ENCODE measurements around the gene RSPO4. TPM values are rescaled to one million over a fixed set of nuclear protein-coding genes. Genes with fewer than 3 reads are reported as not detected.

RSPO4 gene
- total and polyA plus RNA-seq, 2 of the 8 experiments (the other 6 are each of a cell fraction or from before 2014, with no cell fraction given) = 3.4 to 6.4 TPM

GRCh38 chr20:955656-956055 lies 46.5 kb downstream of the RSPO4 start:
- H3K18ac ChIP-seq (ENCODE audit: extremely low read depth, low read length) = no peak overlapping the region
- H3K14ac ChIP-seq (ENCODE audit: insufficient read length) = no peak overlapping the region
- no peak overlapping the region for H4K91ac ChIP-seq (replicated peaks; ENCODE audit: insufficient read length, low read length)
- no peak for TF ChIP-seq TAF7 (optimal IDR thresholded peaks at IDR 0.05; ENCODE audit: borderline replicate concordance, low read depth, low read length)
- TF ChIP-seq NRF1 (IDR thresholded peaks at IDR 0.05; ENCODE audit: low read depth, low read length) = no peak
- TF ChIP-seq CHD2 (IDR thresholded peaks at IDR 0.05; ENCODE audit: low read length) = no peak
- no peak for TF ChIP-seq E2F6 (IDR thresholded peaks at IDR 0.05)
- no peak for TF ChIP-seq POLR2A (IDR thresholded peaks at IDR 0.05; ENCODE audit: control extremely low read depth in 1 of 2, low read depth in 2 of 2, low read length in 2 of 2)
- no peak for TF ChIP-seq EGR1 (IDR thresholded peaks at IDR 0.05; ENCODE audit: borderline replicate concordance, low read depth, low read length)
- no peak for TF ChIP-seq SIN3A (conservative IDR thresholded peaks at IDR 0.05 in 1 of 2, IDR thresholded peaks at IDR 0.05 in 1 of 2; ENCODE audit: low read depth in 1 of 2, low read length in 2 of 2)
- no peak for TF ChIP-seq ATF2 (IDR thresholded peaks at IDR 0.05; ENCODE audit: low read length)
- TF ChIP-seq GTF2F1 (IDR thresholded peaks at IDR 0.05; ENCODE audit: borderline replicate concordance, low read depth, low read length) = no peak
- no peaks in the 10 kb centered on the region for H3K9me3 ChIP-seq (ENCODE audit: insufficient read depth in 2 of 2, low read depth in 1 of 2, low read length in 1 of 2)
- H2BK20ac ChIP-seq (ENCODE audit: low read length) = no peak overlapping the region
- no peak overlapping the region for H3K27ac ChIP-seq (ENCODE audit: low read depth, low read length)
- H2AK5ac ChIP-seq (ENCODE audit: low read depth, low read length) = no peak overlapping the region
- H2AFZ ChIP-seq (ENCODE audit: low read length) = no peak overlapping the region
- H3K4me2 ChIP-seq (ENCODE audit: insufficient read depth in 1 of 2, low read depth in 2 of 2, low read length in 2 of 2) = no peak overlapping the region
- H3K23me2 ChIP-seq (ENCODE audit: low read depth, low read length) = no peaks in the 10 kb centered on the region
- H4K8ac ChIP-seq (ENCODE audit: extremely low read depth, insufficient read depth, low read length) = no peak overlapping the region
- ChIA-PET CTCF (ENCODE audit: partially characterized antibody) (interaction anchor here (0.7 to 12.5 kb wide), 36 partner anchors 12 to 254 kb away, joined by 3 to 191 read pairs (median 8); partner anchors contain the start of gene ANGPT4), POLR2A (ENCODE audit: partially characterized antibody) (interaction anchor here (0.6 to 1.3 kb wide), 4 partner anchors 71 to 413 kb away, joined by 3 read pairs; no protein-coding TSS in a partner anchor)
- no peak overlapping the region for H3K9ac ChIP-seq (replicated peaks in 1 of 4; ENCODE audit: extremely low read depth in 1 of 4, low read depth in 3 of 4, low read length in 3 of 4)
- peaks cover 0 to 3% of the 10 kb centered on the region in 2 experiments for H4K20me1 ChIP-seq (replicated peaks in 1 of 2; ENCODE audit: control insufficient read depth in 1 of 2, insufficient read depth in 2 of 2, low read length in 2 of 2)
- no peak overlapping the region for H2BK12ac ChIP-seq (ENCODE audit: low read depth, low read length)
- no peak overlapping the region for H2BK120ac ChIP-seq (replicated peaks; ENCODE audit: low read depth, low read length)
- H2BK5ac ChIP-seq (ENCODE audit: low read depth, low read length) = no peak overlapping the region
- WGBS, 2 experiments (ENCODE audit: extremely low coverage in 1 of 2, insufficient coverage in 1 of 2, insufficient read length in 1 of 2, insufficient replicate concordance in 2 of 2, low coverage in 1 of 2, low lambda C conversion rate in 2 of 2, missing lambda C conversion rate in 1 of 2) = 74 to 100% methylated on average over 1 to 7 of the region's 7 CpGs
- H3K4me3 ChIP-seq (ENCODE audit: extremely low read depth in 1 of 4, insufficient read depth in 2 of 4, low read depth in 3 of 4, low read length in 4 of 4) = no peak overlapping the region
- H3K4ac ChIP-seq (replicated peaks; ENCODE audit: insufficient read length, low read depth, low read length) = no peak overlapping the region
- peaks cover 0 to 3% (median under 1%) of the 10 kb centered on the region in 4 experiments; a peak in 3 of 7 replicates for H3K4me1 ChIP-seq (replicated peaks in 1 of 4; ENCODE audit: control insufficient read depth in 3 of 4, insufficient read depth in 4 of 4, low read length in 3 of 4)
- H3K56ac ChIP-seq (replicated peaks; ENCODE audit: insufficient read length, low read depth, low read length) = no peak overlapping the region
- no peaks in the 10 kb centered on the region for H3K79me2 ChIP-seq (ENCODE audit: control insufficient read depth in 1 of 2, insufficient read depth in 2 of 2, low read length in 2 of 2)
- H3K79me1 ChIP-seq (ENCODE audit: low read depth, low read length) = no peaks in the 10 kb centered on the region
- no peak overlapping the region for H4K5ac ChIP-seq (ENCODE audit: insufficient read length, low read depth, low read length)
- H2BK15ac ChIP-seq (ENCODE audit: low read length) = no peak overlapping the region
- no peak overlapping the region for H3K23ac ChIP-seq (ENCODE audit: insufficient read length)
- H3K36me3 ChIP-seq (ENCODE audit: control insufficient read depth in 2 of 4, insufficient read depth in 4 of 4, low read length in 3 of 4) = no peaks in the 10 kb centered on the region
- DNase-seq (ENCODE audit: low read depth in 1 of 2, low spot score in 2 of 2) (no peak), FAIRE-seq (no peak)
- peaks cover 0 to 3% (median 0%) of the 10 kb centered on the region in 4 experiments; a peak in 1 of 7 replicates for H3K27me3 ChIP-seq (replicated peaks in 1 of 4; ENCODE audit: control insufficient read depth in 3 of 4, extremely low read depth in 1 of 4, insufficient read depth in 3 of 4, low read length in 3 of 4)

All from H1 (cell line).